ENCODE data around the gene LECT2. TPM values are rescaled to one million over a fixed set of nuclear protein-coding genes. Genes with fewer than 3 reads are reported as not detected.

LECT2 gene
- total RNA-seq, 1 experiment from 2014 or later: not detected

GRCh38 chr5:135980620-135981019 lies 25.8 kb upstream of the LECT2 start:
- H3K9me3 ChIP-seq (ENCODE audit: control insufficient read depth in 1 of 2, insufficient read depth in 1 of 2, low read depth in 1 of 2, low read length in 2 of 2): no peaks in the 10 kb centered on the region
- peaks cover 25% of the 10 kb centered on the region; the same call in 1 of the 2 replicates for H3K27me3 ChIP-seq (ENCODE audit: insufficient read depth, low read length)
- ATAC-seq (no peak), DNase-seq (ENCODE audit: low read depth, low spot score) (no peak)
- peaks cover 0 to 4% of the 10 kb centered on the region in 2 experiments; a peak in 1 of 4 replicates for H3K4me1 ChIP-seq (ENCODE audit: control insufficient read depth in 1 of 2, insufficient read depth in 2 of 2, low read length in 2 of 2)
- H3K27ac ChIP-seq (ENCODE audit: low read depth, low read length): no peak overlapping the region
- intact Hi-C loops (cut with micrococcal nuclease): no loop called here
- H3K36me3 ChIP-seq (ENCODE audit: control insufficient read depth in 1 of 2, insufficient read depth in 2 of 2, low read length in 2 of 2): no peaks in the 10 kb centered on the region
- no TSS peak for BruUV-seq (replicated peaks)
- no peaks in the 10 kb centered on the region for H3K79me2 ChIP-seq (ENCODE audit: insufficient read depth, low read length)
- H4K20me1 ChIP-seq (ENCODE audit: insufficient read depth): no peaks in the 10 kb centered on the region
- ChIA-PET POLR2A (no interaction called here), CTCF (no interaction called here), RAD21 (ENCODE audit: low non-redundant PET in 1 of 2, low total read pairs in 2 of 2, uncharacterized antibody in 2 of 2, unreplicated experiment in 2 of 2) (no interaction called here)
- H3K4me2 ChIP-seq (ENCODE audit: low read length): no peak overlapping the region
- H3K4me3 ChIP-seq (replicated peaks in 1 of 2; ENCODE audit: low read depth in 1 of 2, low read length in 2 of 2): no peak overlapping the region
- TF ChIP-seq POLR2AphosphoS5 (IDR thresholded peaks at IDR 0.05; ENCODE audit: low read depth, low read length): no peak
- TF ChIP-seq, protein P1, sequence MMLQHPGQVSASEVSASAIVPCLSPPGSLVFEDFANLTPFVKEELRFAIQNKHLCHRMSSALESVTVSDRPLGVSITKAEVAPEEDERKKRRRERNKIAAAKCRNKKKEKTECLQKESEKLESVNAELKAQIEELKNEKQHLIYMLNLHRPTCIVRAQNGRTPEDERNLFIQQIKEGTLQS (IDR thresholded peaks at IDR 0.05): no peak
- H3K9me2 ChIP-seq (ENCODE audit: insufficient read depth): no peaks in the 10 kb centered on the region
- no peak overlapping the region for H2AFZ ChIP-seq (ENCODE audit: low read depth, low read length, poor library complexity, severe bottlenecking)
- no peak overlapping the region for H3K9ac ChIP-seq (ENCODE audit: low read length)

DNA sequence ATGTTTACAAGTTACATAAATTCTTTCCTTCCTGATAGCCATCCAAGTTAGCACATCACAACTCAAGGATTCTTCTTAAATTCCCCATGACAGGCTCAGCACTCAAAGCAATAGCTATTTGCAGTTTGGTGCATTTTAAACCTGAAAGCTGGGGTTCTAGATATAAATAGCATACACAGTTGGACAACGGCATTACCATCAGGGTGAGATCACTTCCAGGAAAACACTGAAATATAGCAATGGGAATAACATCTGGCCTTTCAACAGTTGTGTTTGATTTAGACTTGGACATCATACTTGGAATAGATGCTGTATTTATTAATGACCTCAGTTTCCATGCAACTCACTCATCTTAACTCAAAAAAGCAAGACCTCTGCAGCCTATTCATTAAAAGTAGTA lies 24.7 kb upstream of the LECT2 start:
- no peak for DNase-seq (ENCODE audit: low read depth, low spot score)
- Histone ChIP-seq H3K4me2 (ENCODE audit: low read length) (no peak overlapping the region), H3K9me3 (ENCODE audit: control insufficient read depth in 1 of 2, insufficient read depth in 1 of 2, low read depth in 1 of 2, low read length in 2 of 2) (no peaks in the 10 kb centered on the region), H3K27ac (ENCODE audit: low read depth, low read length) (no peak overlapping the region), H2AFZ (ENCODE audit: low read depth, low read length, poor library complexity, severe bottlenecking) (no peak overlapping the region), H3K79me2 (ENCODE audit: insufficient read depth, low read length) (no peaks in the 10 kb centered on the region), H3K27me3 (ENCODE audit: insufficient read depth, low read length) (peaks cover 33% of the 10 kb centered on the region; the same call in 1 of the 2 replicates), H3K4me1 (ENCODE audit: control insufficient read depth in 1 of 2, insufficient read depth in 2 of 2, low read length in 2 of 2) (peaks cover 0 to 4% of the 10 kb centered on the region in 2 experiments; a peak in 1 of 4 replicates), H3K4me3 (replicated peaks in 1 of 2; ENCODE audit: low read depth in 1 of 2, low read length in 2 of 2) (no peak overlapping the region), H3K36me3 (ENCODE audit: control insufficient read depth in 1 of 2, insufficient read depth in 2 of 2, low read length in 2 of 2) (no peaks in the 10 kb centered on the region), H3K9ac (ENCODE audit: low read length) (no peak overlapping the region), H4K20me1 (ENCODE audit: insufficient read depth) (no peaks in the 10 kb centered on the region), H3K9me2 (ENCODE audit: insufficient read depth) (no peaks in the 10 kb centered on the region)
- ChIA-PET CTCF (interaction anchor here (1.9 kb wide), 1 partner anchor 18 kb away, joined by 4 read pairs; no protein-coding TSS in a partner anchor), POLR2A (no interaction called here), RAD21 (ENCODE audit: low non-redundant PET in 1 of 2, low total read pairs in 2 of 2, uncharacterized antibody in 2 of 2, unreplicated experiment in 2 of 2) (no interaction called here)
- BruUV-seq (replicated peaks): no TSS peak
- intact Hi-C loops (cut with micrococcal nuclease): no loop called here
- ATAC-seq: no peak
- TF ChIP-seq YY1 (IDR thresholded peaks at IDR 0.05; ENCODE audit: extremely low read depth, insufficient replicate concordance, low read depth, low read length) (no peak), ZFX (IDR thresholded peaks at IDR 0.05) (no peak), EZH2 (IDR thresholded peaks at IDR 0.05) (no peak), SRF (IDR thresholded peaks at IDR 0.05; ENCODE audit: low read depth) (no peak), SIN3A (IDR thresholded peaks at IDR 0.05; ENCODE audit: low read depth) (no peak), MAX (IDR thresholded peaks at IDR 0.05) (no peak), ELF1 (IDR thresholded peaks at IDR 0.05; ENCODE audit: borderline replicate concordance, low read depth) (no peak), RAD21 (IDR thresholded peaks at IDR 0.05; ENCODE audit: low read depth) (no peak), SP1 (IDR thresholded peaks at IDR 0.05; ENCODE audit: low read depth) (no peak), POLR2A (IDR thresholded peaks at IDR 0.05; ENCODE audit: borderline replicate concordance, extremely low read depth, insufficient read depth, insufficient read length) (no peak), ZNF274 (IDR thresholded peaks at IDR 0.05; ENCODE audit: low read depth, low read length) (no peak), POLR2AphosphoS5 (IDR thresholded peaks at IDR 0.05; ENCODE audit: low read depth, low read length) (no peak)
- TF ChIP-seq, protein P1 (IDR thresholded peaks at IDR 0.05): no peak
- TF ChIP-seq, protein P2, sequence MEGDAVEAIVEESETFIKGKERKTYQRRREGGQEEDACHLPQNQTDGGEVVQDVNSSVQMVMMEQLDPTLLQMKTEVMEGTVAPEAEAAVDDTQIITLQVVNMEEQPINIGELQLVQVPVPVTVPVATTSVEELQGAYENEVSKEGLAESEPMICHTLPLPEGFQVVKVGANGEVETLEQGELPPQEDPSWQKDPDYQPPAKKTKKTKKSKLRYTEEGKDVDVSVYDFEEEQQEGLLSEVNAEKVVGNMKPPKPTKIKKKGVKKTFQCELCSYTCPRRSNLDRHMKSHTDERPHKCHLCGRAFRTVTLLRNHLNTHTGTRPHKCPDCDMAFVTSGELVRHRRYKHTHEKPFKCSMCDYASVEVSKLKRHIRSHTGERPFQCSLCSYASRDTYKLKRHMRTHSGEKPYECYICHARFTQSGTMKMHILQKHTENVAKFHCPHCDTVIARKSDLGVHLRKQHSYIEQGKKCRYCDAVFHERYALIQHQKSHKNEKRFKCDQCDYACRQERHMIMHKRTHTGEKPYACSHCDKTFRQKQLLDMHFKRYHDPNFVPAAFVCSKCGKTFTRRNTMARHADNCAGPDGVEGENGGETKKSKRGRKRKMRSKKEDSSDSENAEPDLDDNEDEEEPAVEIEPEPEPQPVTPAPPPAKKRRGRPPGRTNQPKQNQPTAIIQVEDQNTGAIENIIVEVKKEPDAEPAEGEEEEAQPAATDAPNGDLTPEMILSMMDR (IDR thresholded peaks at IDR 0.05 in 2 of 3, conservative IDR thresholded peaks at IDR 0.05 in 1 of 3; ENCODE audit: borderline replicate concordance in 1 of 3, insufficient read depth in 1 of 3, low read depth in 2 of 3, low read length in 2 of 3): no peak
- TF ChIP-seq, protein P3, sequence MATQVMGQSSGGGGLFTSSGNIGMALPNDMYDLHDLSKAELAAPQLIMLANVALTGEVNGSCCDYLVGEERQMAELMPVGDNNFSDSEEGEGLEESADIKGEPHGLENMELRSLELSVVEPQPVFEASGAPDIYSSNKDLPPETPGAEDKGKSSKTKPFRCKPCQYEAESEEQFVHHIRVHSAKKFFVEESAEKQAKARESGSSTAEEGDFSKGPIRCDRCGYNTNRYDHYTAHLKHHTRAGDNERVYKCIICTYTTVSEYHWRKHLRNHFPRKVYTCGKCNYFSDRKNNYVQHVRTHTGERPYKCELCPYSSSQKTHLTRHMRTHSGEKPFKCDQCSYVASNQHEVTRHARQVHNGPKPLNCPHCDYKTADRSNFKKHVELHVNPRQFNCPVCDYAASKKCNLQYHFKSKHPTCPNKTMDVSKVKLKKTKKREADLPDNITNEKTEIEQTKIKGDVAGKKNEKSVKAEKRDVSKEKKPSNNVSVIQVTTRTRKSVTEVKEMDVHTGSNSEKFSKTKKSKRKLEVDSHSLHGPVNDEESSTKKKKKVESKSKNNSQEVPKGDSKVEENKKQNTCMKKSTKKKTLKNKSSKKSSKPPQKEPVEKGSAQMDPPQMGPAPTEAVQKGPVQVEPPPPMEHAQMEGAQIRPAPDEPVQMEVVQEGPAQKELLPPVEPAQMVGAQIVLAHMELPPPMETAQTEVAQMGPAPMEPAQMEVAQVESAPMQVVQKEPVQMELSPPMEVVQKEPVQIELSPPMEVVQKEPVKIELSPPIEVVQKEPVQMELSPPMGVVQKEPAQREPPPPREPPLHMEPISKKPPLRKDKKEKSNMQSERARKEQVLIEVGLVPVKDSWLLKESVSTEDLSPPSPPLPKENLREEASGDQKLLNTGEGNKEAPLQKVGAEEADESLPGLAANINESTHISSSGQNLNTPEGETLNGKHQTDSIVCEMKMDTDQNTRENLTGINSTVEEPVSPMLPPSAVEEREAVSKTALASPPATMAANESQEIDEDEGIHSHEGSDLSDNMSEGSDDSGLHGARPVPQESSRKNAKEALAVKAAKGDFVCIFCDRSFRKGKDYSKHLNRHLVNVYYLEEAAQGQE (IDR thresholded peaks at IDR 0.05; ENCODE audit: low read depth): no peak

Measured in HCT116 (cell line).